ENCODE results near the gene NTN4. TPM values are rescaled to one million over a fixed set of nuclear protein-coding genes. Genes with fewer than 3 reads are reported as not detected.

NTN4 gene
- polyA plus RNA-seq, 1 donor (not counting 4 experiments of a cell fraction or from before 2014, with no cell fraction given) = 8.3 TPM

DNA sequence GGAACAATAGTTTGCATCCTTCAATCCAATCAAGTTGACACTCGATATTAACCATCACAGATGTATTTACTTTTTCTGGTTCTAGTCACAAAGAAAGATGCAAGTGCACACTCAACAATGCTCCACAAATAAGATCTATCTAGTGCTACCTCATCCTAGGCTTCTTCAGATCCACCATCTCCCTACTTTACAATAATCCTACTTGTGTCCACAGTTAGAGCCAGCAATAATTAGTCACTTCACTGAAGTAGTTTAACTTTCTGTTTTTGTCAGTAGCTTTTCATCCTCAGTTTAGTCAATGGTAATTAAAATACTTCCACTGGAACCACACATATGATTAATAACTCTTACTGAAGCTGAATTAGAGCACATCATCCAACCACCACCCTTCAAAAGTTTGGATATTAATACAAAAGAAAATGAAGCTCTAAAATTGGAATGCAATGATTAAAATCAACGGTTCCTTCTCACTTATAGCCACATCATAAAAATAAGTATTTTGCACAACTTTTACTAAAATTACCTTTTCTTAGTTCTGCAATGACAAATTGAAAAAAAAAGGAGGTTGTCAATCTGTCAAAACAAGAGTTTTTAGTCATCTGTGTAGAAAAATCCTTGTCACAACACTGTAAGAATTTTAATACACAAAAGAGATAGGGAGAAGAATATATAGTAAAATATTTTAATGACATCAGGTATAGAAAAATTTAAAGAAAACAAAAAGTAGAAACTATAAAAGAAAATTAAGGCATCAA, 39.9 kb upstream of the NTN4 start:
- dilution Hi-C loops (cut with MboI; ENCODE audit: extremely low pct_ligation_motif_present, low sequenced_read_pairs) = no loop called here
- no peak for FAIRE-seq

DNA sequence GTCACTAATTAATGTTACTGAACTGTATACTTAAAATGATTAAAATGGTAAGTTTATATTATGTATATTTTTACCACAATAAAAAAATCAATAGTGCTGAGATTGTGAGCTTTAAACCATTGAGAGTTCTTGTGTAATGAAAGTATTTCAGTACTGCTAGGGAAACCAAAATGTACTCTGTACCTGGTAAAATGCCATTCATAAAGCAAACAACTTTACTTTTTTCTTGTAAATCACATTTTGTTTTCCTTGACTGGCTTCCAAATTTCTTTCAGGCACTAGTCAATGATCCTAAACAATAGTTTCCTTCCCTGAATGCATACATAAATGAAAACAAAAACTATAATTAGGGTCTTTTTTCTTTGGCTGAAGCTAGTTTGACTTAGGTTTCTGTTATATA, 38.8 kb upstream of the NTN4 start:
- FAIRE-seq (no peak), DNase-seq (ENCODE audit: low read depth, low spot score) (no peak)
- Histone ChIP-seq H3K27ac (ENCODE audit: control insufficient read depth, insufficient read depth, low read length) (no peak overlapping the region), H3K4me2 (ENCODE audit: control insufficient read depth, extremely low read depth, insufficient read depth, low read depth, low read length) (no peak overlapping the region), H3K4me1 (ENCODE audit: control insufficient read depth, extremely low read depth, insufficient read depth, low read length) (no peaks in the 10 kb centered on the region), H3K36me3 (ENCODE audit: control insufficient read depth in 2 of 2, extremely low read depth in 1 of 2, insufficient read depth in 2 of 2, low read length in 2 of 2) (no peaks in the 10 kb centered on the region), H2AFZ (ENCODE audit: control insufficient read depth, low read length) (no peak overlapping the region), H3K9me3 (ENCODE audit: control insufficient read depth, low read depth, low read length) (no peaks in the 10 kb centered on the region), H3K9me1 (ENCODE audit: control insufficient read depth, extremely low read depth, insufficient read depth, low read length) (no peaks in the 10 kb centered on the region), H3K4me3 (ENCODE audit: control insufficient read depth in 2 of 3, extremely low read depth in 1 of 3, insufficient read depth in 2 of 3, low read depth in 1 of 3, low read length in 3 of 3) (no peak overlapping the region), H3K9ac (ENCODE audit: control insufficient read depth, extremely low read depth, insufficient read depth, low read length) (no peak overlapping the region), H3K79me2 (ENCODE audit: control insufficient read depth, insufficient read depth, low read length) (no peaks in the 10 kb centered on the region), H3K27me3 (ENCODE audit: control insufficient read depth, extremely low read depth, insufficient read depth, low read length) (no peaks in the 10 kb centered on the region), H4K20me1 (ENCODE audit: control insufficient read depth, extremely low read depth, insufficient read depth, low read length) (no peaks in the 10 kb centered on the region)
- dilution Hi-C loops (cut with MboI; ENCODE audit: extremely low pct_ligation_motif_present, low sequenced_read_pairs) = no loop called here
- no peak for TF ChIP-seq EZH2 (IDR thresholded peaks at IDR 0.05; ENCODE audit: low read length)
- TF ChIP-seq, protein P1, sequence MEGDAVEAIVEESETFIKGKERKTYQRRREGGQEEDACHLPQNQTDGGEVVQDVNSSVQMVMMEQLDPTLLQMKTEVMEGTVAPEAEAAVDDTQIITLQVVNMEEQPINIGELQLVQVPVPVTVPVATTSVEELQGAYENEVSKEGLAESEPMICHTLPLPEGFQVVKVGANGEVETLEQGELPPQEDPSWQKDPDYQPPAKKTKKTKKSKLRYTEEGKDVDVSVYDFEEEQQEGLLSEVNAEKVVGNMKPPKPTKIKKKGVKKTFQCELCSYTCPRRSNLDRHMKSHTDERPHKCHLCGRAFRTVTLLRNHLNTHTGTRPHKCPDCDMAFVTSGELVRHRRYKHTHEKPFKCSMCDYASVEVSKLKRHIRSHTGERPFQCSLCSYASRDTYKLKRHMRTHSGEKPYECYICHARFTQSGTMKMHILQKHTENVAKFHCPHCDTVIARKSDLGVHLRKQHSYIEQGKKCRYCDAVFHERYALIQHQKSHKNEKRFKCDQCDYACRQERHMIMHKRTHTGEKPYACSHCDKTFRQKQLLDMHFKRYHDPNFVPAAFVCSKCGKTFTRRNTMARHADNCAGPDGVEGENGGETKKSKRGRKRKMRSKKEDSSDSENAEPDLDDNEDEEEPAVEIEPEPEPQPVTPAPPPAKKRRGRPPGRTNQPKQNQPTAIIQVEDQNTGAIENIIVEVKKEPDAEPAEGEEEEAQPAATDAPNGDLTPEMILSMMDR (optimal IDR thresholded peaks at IDR 0.05 in 1 of 3, IDR thresholded peaks at IDR 0.05 in 1 of 3, conservative IDR thresholded peaks at IDR 0.05 in 1 of 3; ENCODE audit: extremely low read depth in 1 of 3, insufficient read depth in 2 of 3, low read length in 3 of 3) = no peak

More for the DNA sequence above, 39.9 kb upstream of the NTN4 start:
- Histone ChIP-seq H3K79me2 (ENCODE audit: control insufficient read depth, insufficient read depth, low read length) (no peaks in the 10 kb centered on the region), H3K9ac (ENCODE audit: control insufficient read depth, extremely low read depth, insufficient read depth, low read length) (no peak overlapping the region), H3K4me2 (ENCODE audit: control insufficient read depth, extremely low read depth, insufficient read depth, low read depth, low read length) (no peak overlapping the region), H3K36me3 (ENCODE audit: control insufficient read depth in 2 of 2, extremely low read depth in 1 of 2, insufficient read depth in 2 of 2, low read length in 2 of 2) (no peaks in the 10 kb centered on the region), H3K9me1 (ENCODE audit: control insufficient read depth, extremely low read depth, insufficient read depth, low read length) (no peaks in the 10 kb centered on the region), H2AFZ (ENCODE audit: control insufficient read depth, low read length) (no peak overlapping the region), H3K4me1 (ENCODE audit: control insufficient read depth, extremely low read depth, insufficient read depth, low read length) (no peaks in the 10 kb centered on the region), H3K9me3 (ENCODE audit: control insufficient read depth, low read depth, low read length) (no peaks in the 10 kb centered on the region), H3K27me3 (ENCODE audit: control insufficient read depth, extremely low read depth, insufficient read depth, low read length) (no peaks in the 10 kb centered on the region), H3K4me3 (ENCODE audit: control insufficient read depth in 2 of 3, extremely low read depth in 1 of 3, insufficient read depth in 2 of 3, low read depth in 1 of 3, low read length in 3 of 3) (no peak overlapping the region), H3K27ac (ENCODE audit: control insufficient read depth, insufficient read depth, low read length) (no peak overlapping the region), H4K20me1 (ENCODE audit: control insufficient read depth, extremely low read depth, insufficient read depth, low read length) (no peaks in the 10 kb centered on the region)
- TF ChIP-seq, protein P1 (optimal IDR thresholded peaks at IDR 0.05 in 1 of 3, IDR thresholded peaks at IDR 0.05 in 1 of 3, conservative IDR thresholded peaks at IDR 0.05 in 1 of 3; ENCODE audit: extremely low read depth in 1 of 3, insufficient read depth in 2 of 3, low read length in 3 of 3) = no peak
- no peak for TF ChIP-seq EZH2 (IDR thresholded peaks at IDR 0.05; ENCODE audit: low read length)
- DNase-seq (ENCODE audit: low read depth, low spot score) = no peak
